Measurements from ENCODE around the gene ELFN2.

The ELFN2 gene

DNA sequence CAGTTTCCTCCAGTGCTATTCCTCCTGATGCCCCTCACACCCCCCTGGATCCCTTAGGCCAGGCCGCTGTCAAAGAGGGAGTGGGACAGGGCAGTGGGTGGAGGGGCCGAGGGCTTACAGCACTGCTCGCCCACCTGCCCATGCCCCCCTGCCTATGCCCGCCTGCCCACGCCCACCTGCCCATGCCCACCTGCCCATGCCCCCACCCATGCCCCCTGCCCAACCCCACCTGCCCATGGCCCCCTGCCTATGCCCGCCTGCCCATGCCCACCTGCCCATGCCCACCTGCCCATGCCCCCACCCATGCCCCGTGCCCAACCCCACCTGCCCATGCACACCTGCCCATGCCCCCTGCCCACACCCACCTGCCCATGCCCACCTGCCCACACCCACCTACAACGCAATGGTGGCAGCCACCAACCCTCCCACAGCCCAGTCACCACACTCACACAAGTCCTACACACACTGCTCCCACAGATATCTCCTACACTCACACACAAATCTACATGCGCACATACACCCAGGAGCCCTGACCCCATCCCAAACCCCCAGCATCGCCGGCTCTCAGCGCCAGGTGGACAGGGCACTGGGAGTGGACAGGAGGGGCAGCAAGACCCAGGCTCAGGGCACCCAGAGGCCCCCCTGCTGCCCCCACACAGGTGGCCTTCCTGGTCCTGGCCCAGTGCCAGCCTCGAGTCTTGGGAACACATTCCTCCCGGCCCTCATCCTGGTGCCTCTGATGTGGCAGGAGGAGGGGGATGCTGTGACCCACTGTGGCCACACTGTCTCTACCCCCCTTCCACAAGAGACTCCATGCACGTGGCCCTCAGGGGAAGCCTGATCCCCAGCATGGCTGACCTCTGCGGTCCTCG, 83.2 kb downstream of the ELFN2 start:
- 93% methylated on average over 9 of the region's 17 CpGs for WGBS (ENCODE audit: insufficient coverage)
- DNase-seq, result no peak
- POLR2A ChIA-PET, result no interaction called here
- Histone ChIP-seq H3K36me3 (ENCODE audit: control insufficient read depth in 4 of 4, insufficient read depth in 4 of 4, low read length in 3 of 4) (no peaks in the 10 kb centered on the region), H3K4me3 (ENCODE audit: control insufficient read depth in 1 of 7, extremely low read depth in 1 of 7, insufficient read depth in 4 of 7, low read depth in 2 of 7, low read length in 6 of 7) (no peak overlapping the region), H3K27me3 (replicated peaks in 2 of 5; ENCODE audit: control insufficient read depth in 4 of 5, insufficient read depth in 5 of 5, low read length in 4 of 5) (peaks cover 0 to 9% (median 0%) of the 10 kb centered on the region in 5 experiments), H3K9me3 (ENCODE audit: control extremely low read depth in 1 of 5, control insufficient read depth in 4 of 5, insufficient read depth in 2 of 5, low read depth in 1 of 5, low read length in 4 of 5) (no peaks in the 10 kb centered on the region), H3K4me1 (ENCODE audit: control extremely low read depth in 1 of 4, control insufficient read depth in 4 of 4, insufficient read depth in 4 of 4, low read length in 3 of 4) (peaks cover 0 to 3% (median 0%) of the 10 kb centered on the region in 4 experiments), H3K27ac (ENCODE audit: insufficient read depth in 1 of 2, low read depth in 1 of 2, low read length in 2 of 2, poor library complexity in 1 of 2, severe bottlenecking in 2 of 2) (no peak overlapping the region)
- CTCF ChIA-PET, result no interaction called here

DNA sequence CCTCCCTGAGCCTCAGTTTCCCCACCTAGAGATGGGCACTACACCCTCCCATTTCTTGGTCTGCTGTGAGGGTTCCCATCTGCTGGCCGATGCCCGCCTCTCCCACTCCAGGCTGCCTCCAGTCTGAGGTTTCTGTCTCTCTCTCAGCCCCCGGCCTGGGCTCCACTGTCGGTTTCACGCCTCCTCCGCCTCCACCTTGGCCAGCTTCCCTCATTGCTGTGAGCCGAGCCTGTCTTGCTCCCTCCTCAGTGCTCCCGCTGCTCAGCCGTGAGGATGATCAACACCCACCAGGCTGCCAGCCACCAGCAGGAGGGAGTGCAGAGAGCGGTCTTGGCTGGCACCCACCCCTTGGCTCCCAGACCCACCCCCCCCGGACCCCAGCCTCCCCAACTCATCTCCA, 83.9 kb downstream of the ELFN2 start:
- Histone ChIP-seq H3K27ac (ENCODE audit: insufficient read depth in 1 of 2, low read depth in 1 of 2, low read length in 2 of 2, poor library complexity in 1 of 2, severe bottlenecking in 2 of 2) (no peak overlapping the region), H3K4me1 (ENCODE audit: control extremely low read depth in 1 of 4, control insufficient read depth in 4 of 4, insufficient read depth in 4 of 4, low read length in 3 of 4) (peaks cover 0 to 3% (median 0%) of the 10 kb centered on the region in 4 experiments), H3K27me3 (replicated peaks in 2 of 5; ENCODE audit: control insufficient read depth in 4 of 5, insufficient read depth in 5 of 5, low read length in 4 of 5) (peaks cover 0 to 9% (median 0%) of the 10 kb centered on the region in 5 experiments), H3K9me3 (ENCODE audit: control extremely low read depth in 1 of 5, control insufficient read depth in 4 of 5, insufficient read depth in 2 of 5, low read depth in 1 of 5, low read length in 4 of 5) (no peaks in the 10 kb centered on the region), H3K4me3 (ENCODE audit: control insufficient read depth in 1 of 7, extremely low read depth in 1 of 7, insufficient read depth in 4 of 7, low read depth in 2 of 7, low read length in 6 of 7) (no peak overlapping the region), H3K36me3 (ENCODE audit: control insufficient read depth in 4 of 4, insufficient read depth in 4 of 4, low read length in 3 of 4) (no peaks in the 10 kb centered on the region)
- WGBS (ENCODE audit: insufficient coverage), result 85% methylated on average over 9 of the region's 11 CpGs
- no peak for DNase-seq
- ChIA-PET CTCF (no interaction called here), POLR2A (no interaction called here)

GRCh38 chr22:37342065-37342464, 85.2 kb downstream of the ELFN2 start:
- no peak for DNase-seq
- Histone ChIP-seq H3K27me3 (replicated peaks in 2 of 5; ENCODE audit: control insufficient read depth in 4 of 5, insufficient read depth in 5 of 5, low read length in 4 of 5) (peaks cover 0 to 16% (median 0%) of the 10 kb centered on the region in 5 experiments), H3K27ac (ENCODE audit: insufficient read depth in 1 of 2, low read depth in 1 of 2, low read length in 2 of 2, poor library complexity in 1 of 2, severe bottlenecking in 2 of 2) (no peak overlapping the region), H3K4me1 (ENCODE audit: control extremely low read depth in 1 of 4, control insufficient read depth in 4 of 4, insufficient read depth in 4 of 4, low read length in 3 of 4) (no peaks in the 10 kb centered on the region), H3K9me3 (ENCODE audit: control extremely low read depth in 1 of 5, control insufficient read depth in 4 of 5, insufficient read depth in 2 of 5, low read depth in 1 of 5, low read length in 4 of 5) (no peaks in the 10 kb centered on the region), H3K4me3 (ENCODE audit: control insufficient read depth in 1 of 7, extremely low read depth in 1 of 7, insufficient read depth in 4 of 7, low read depth in 2 of 7, low read length in 6 of 7) (no peak overlapping the region), H3K36me3 (ENCODE audit: control insufficient read depth in 4 of 4, insufficient read depth in 4 of 4, low read length in 3 of 4) (no peaks in the 10 kb centered on the region)
- CTCF ChIA-PET, result no interaction called here
- 91% methylated on average over 6 of the region's 6 CpGs for WGBS (ENCODE audit: insufficient coverage)
- POLR2A ChIA-PET, result no interaction called here

DNA sequence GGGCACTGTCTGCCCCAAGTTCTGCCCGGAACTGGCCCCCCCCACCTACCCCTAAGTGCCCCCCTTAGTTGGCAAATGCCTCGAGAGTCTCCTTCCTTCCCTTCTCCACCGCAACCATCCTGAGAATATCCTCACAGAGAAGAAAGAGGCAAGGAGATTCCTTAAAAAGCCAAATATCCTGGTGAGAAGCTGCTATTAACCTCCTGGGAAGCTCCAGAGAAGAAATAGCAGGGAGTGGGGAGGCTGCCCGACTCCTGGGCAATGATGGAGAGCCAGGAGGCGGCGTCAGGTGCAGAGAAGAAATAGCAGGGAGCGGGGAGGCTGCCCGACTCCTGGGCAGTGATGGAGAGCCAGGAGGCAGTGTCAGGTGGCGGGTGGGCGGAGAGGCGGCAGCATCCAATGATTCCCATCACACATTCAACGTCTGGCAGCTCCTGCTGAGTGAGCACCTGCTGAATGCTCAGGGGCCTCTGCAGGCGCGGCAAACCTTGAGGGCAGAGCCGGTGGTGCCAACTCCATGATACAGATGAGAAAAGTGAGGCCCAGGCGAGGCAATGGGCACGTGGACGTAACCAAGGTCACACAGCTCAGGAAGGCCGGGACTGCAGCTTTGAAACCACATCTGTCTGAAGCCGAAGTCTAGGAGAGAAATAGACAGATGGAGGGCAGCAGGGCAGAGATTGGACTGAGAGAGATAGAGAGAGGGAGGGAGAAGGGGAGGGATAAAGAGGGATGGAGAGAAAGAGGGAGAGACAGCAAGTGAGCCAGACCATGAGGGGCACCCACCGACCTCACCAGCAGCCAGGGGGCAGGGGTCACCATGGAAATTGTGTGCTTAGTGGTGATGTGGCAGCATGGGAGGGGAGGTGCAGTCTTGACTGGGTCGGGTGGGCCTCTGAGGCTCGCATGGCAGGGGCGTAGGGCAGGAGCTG, 86.7 kb downstream of the ELFN2 start:
- peaks cover 0 to 31% (median 4%) of the 10 kb centered on the region in 5 experiments for H3K27me3 ChIP-seq (replicated peaks in 2 of 5; ENCODE audit: control insufficient read depth in 4 of 5, insufficient read depth in 5 of 5, low read length in 4 of 5)
- 64% methylated on average over 15 of the region's 24 CpGs for whole genome bisulfite sequencing (ENCODE audit: insufficient coverage)
- CTCF ChIA-PET, result interaction anchor here (1.1 to 1.7 kb wide), 3 partner anchors 11 to 115 kb away, joined by 3 to 4 read pairs (median 4); no protein-coding TSS in a partner anchor

GRCh38 chr22:37338539-37339246, 88.6 kb downstream of the ELFN2 start:
- H3K9me3 ChIP-seq (ENCODE audit: control extremely low read depth in 1 of 5, control insufficient read depth in 4 of 5, insufficient read depth in 2 of 5, low read depth in 1 of 5, low read length in 4 of 5), result no peaks in the 10 kb centered on the region
- no peaks in the 10 kb centered on the region for H3K36me3 ChIP-seq (ENCODE audit: control insufficient read depth in 4 of 4, insufficient read depth in 4 of 4, low read length in 3 of 4)
- ChIA-PET POLR2A (no interaction called here), CTCF (no interaction called here)
- DNase-seq, result no peak
- peaks cover 6 to 50% (median 19%) of the 10 kb centered on the region in 5 experiments for H3K27me3 ChIP-seq (replicated peaks in 2 of 5; ENCODE audit: control insufficient read depth in 4 of 5, insufficient read depth in 5 of 5, low read length in 4 of 5)
- peaks cover 0 to 7% (median 2%) of the 10 kb centered on the region in 4 experiments for H3K4me1 ChIP-seq (ENCODE audit: control extremely low read depth in 1 of 4, control insufficient read depth in 4 of 4, insufficient read depth in 4 of 4, low read length in 3 of 4)
- H3K4me3 ChIP-seq (ENCODE audit: control insufficient read depth in 1 of 7, extremely low read depth in 1 of 7, insufficient read depth in 4 of 7, low read depth in 2 of 7, low read length in 6 of 7), result no peak overlapping the region
- WGBS (ENCODE audit: insufficient coverage), result 98% methylated on average over 9 of the region's 10 CpGs
- no peak overlapping the region for H3K27ac ChIP-seq (ENCODE audit: insufficient read depth in 1 of 2, low read depth in 1 of 2, low read length in 2 of 2, poor library complexity in 1 of 2, severe bottlenecking in 2 of 2)

More for the DNA sequence above, 86.7 kb downstream of the ELFN2 start:
- DNase-seq, result no peak
- Histone ChIP-seq H3K36me3 (ENCODE audit: control insufficient read depth in 4 of 4, insufficient read depth in 4 of 4, low read length in 3 of 4) (no peaks in the 10 kb centered on the region), H3K27ac (ENCODE audit: insufficient read depth in 1 of 2, low read depth in 1 of 2, low read length in 2 of 2, poor library complexity in 1 of 2, severe bottlenecking in 2 of 2) (no peak overlapping the region), H3K4me3 (ENCODE audit: control insufficient read depth in 1 of 7, extremely low read depth in 1 of 7, insufficient read depth in 4 of 7, low read depth in 2 of 7, low read length in 6 of 7) (no peak overlapping the region), H3K4me1 (ENCODE audit: control extremely low read depth in 1 of 4, control insufficient read depth in 4 of 4, insufficient read depth in 4 of 4, low read length in 3 of 4) (no peaks in the 10 kb centered on the region), H3K9me3 (ENCODE audit: control extremely low read depth in 1 of 5, control insufficient read depth in 4 of 5, insufficient read depth in 2 of 5, low read depth in 1 of 5, low read length in 4 of 5) (no peaks in the 10 kb centered on the region)
- POLR2A ChIA-PET, result no interaction called here

DNA sequence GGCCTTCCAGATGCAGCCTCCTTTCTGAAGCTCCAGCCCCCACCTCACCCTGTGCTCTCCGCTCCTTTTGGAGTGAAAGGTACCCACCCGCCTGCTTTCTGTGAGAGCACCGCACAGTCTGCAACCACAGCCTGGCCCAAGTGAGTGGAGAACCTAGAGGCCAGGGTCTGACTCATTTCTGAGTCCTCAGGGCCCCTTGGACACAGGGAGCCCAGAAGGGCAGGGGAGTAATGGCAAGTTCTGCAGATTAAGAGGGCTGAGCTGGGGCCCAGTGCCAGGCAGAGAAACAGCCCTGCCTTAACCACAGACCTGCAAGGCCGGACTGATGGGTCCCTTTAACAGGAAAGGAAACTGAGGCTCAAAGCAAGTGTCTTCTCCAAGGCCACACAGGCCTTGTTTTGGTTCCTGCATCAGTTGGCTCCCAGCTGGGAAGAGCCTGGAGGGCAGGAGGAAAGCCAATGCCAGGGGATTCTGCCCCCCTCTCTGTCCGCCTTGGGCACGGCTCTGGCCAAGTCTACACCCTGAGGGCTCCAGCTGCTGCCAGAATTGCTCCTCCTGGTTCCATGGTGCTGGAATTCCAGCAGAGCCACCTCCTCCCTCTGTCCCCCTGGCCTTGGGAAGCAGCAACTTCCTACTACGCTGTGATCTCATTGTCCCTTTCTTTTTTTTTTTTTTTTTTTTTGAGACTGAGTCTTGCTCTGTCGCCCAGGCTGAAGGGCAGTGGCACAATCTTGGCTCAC, 89.9 kb downstream of the ELFN2 start:
- H3K27me3 ChIP-seq (replicated peaks in 2 of 5; ENCODE audit: control insufficient read depth in 4 of 5, insufficient read depth in 5 of 5, low read length in 4 of 5), result peaks cover 6 to 63% (median 28%) of the 10 kb centered on the region in 5 experiments
- no peak overlapping the region for H3K4me3 ChIP-seq (ENCODE audit: control insufficient read depth in 1 of 7, extremely low read depth in 1 of 7, insufficient read depth in 4 of 7, low read depth in 2 of 7, low read length in 6 of 7)
- H3K27ac ChIP-seq (ENCODE audit: insufficient read depth in 1 of 2, low read depth in 1 of 2, low read length in 2 of 2, poor library complexity in 1 of 2, severe bottlenecking in 2 of 2), result no peak overlapping the region
- H3K9me3 ChIP-seq (ENCODE audit: control extremely low read depth in 1 of 5, control insufficient read depth in 4 of 5, insufficient read depth in 2 of 5, low read depth in 1 of 5, low read length in 4 of 5), result no peaks in the 10 kb centered on the region
- peaks cover 0 to 7% (median 2%) of the 10 kb centered on the region in 4 experiments for H3K4me1 ChIP-seq (ENCODE audit: control extremely low read depth in 1 of 4, control insufficient read depth in 4 of 4, insufficient read depth in 4 of 4, low read length in 3 of 4)
- ChIA-PET CTCF (interaction anchor here (1.0 to 3.2 kb wide), 2 partner anchors 9 to 92 kb away, joined by 3 to 10 read pairs; no protein-coding TSS in a partner anchor), POLR2A (no interaction called here)
- H3K36me3 ChIP-seq (ENCODE audit: control insufficient read depth in 4 of 4, insufficient read depth in 4 of 4, low read length in 3 of 4), result no peaks in the 10 kb centered on the region
- WGBS (ENCODE audit: insufficient coverage), result 94% methylated on average over 5 of the region's 8 CpGs
- no peak for DNase-seq

Data from common myeloid progenitor, CD34-positive (primary cell).